AG10803 (cell line): Measurements from ENCODE around the gene MLEC.
A peak's percentile ranks its signal among the peaks of the same experiment; 100 is the strongest.
"Not testable (repeated sequence)": the region's sequence is repeated elsewhere in the genome, so short reads cannot be mapped to it uniquely, and the experiment has no call there.

Experiments used
- DNase-seq: peaks from one replicate; pipeline ENCODE4 v3.0.0; 2010; ENCODE audit warnings: low read depth
- H3K4me3 ChIP-seq: 2 replicates; pipeline ENCODE4 v1.5.1; 2011; ENCODE audit warnings: mild to moderate bottlenecking, low read length, control low read depth
- CTCF ChIP-seq: conservative IDR thresholded peaks from 2 replicates; pipeline ENCODE4 v1.5.1; 2011; ENCODE audit warnings: mild to moderate bottlenecking, low read length, control low read depth, inconsistent platforms

MLEC gene

GRCh38 chr12:120666571-120667390, 20.2 kb upstream of the MLEC start:
- no peak for DNase-seq

GRCh38 chr12:120668091-120668867, 18.7 kb upstream of the MLEC start:
- no peak overlapping the region for H3K4me3 ChIP-seq
- DNase-seq = no peak
- no peak for TF ChIP-seq CTCF

More at GRCh38 chr12:120666571-120667390, 20.2 kb upstream of the MLEC start:
- TF ChIP-seq CTCF = no peak
- no peak overlapping the region for H3K4me3 ChIP-seq

- no peak for TF ChIP-seq CTCF
- H3K4me3 ChIP-seq = no peak overlapping the region
- DNase-seq = peak; percentile 16
These were observed 17.8 kb upstream of the MLEC start for GRCh38 chr12:120668868-120669840.

- not testable (repeated sequence) for H3K4me3 ChIP-seq, DNase-seq
These were observed 16.7 kb upstream of the MLEC start for GRCh38 chr12:120670237-120670636.

- DNase-seq = no peak
- TF ChIP-seq CTCF = no peak
These were observed 16.3 kb upstream of the MLEC start for GRCh38 chr12:120670667-120671066.

GRCh38 chr12:120674097-120674636, 12.8 kb upstream of the MLEC start:
- TF ChIP-seq CTCF = no peak
- no peak overlapping the region for H3K4me3 ChIP-seq
- DNase-seq = no peak

More at GRCh38 chr12:120670667-120671066, 16.3 kb upstream of the MLEC start:
- H3K4me3 ChIP-seq = no peak overlapping the region
